Mammary epithelial cell (primary cell): ENCODE data around the gene NXNL2.

Experiments used
- EZH2 ChIP-seq: IDR thresholded peaks from 2 replicates; pipeline ENCODE4 v1.6.1; 2012; ENCODE audit warnings: low read length, inconsistent platforms, borderline replicate concordance
- TF ChIP-seq, protein P1 (sequence below), 2 donors: IDR thresholded peaks in 1 of 2; conservative IDR thresholded peaks in 1 of 2; 2 replicates each; pipeline ENCODE4 v1.5.1; 2011 to 2012; ENCODE audit warnings: inconsistent platforms in 2 of 2, low read length in 2 of 2, mild to moderate bottlenecking in 2 of 2, control low read depth in 1 of 2, low read depth in 1 of 2; ENCODE audit not compliant: insufficient read depth in 1 of 2; ENCODE audit errors: extremely low read depth in 1 of 2

GRCh38 chr9:88536951-88537760 is 2.2 kb downstream of the NXNL2 start:
- TF ChIP-seq, protein P1, sequence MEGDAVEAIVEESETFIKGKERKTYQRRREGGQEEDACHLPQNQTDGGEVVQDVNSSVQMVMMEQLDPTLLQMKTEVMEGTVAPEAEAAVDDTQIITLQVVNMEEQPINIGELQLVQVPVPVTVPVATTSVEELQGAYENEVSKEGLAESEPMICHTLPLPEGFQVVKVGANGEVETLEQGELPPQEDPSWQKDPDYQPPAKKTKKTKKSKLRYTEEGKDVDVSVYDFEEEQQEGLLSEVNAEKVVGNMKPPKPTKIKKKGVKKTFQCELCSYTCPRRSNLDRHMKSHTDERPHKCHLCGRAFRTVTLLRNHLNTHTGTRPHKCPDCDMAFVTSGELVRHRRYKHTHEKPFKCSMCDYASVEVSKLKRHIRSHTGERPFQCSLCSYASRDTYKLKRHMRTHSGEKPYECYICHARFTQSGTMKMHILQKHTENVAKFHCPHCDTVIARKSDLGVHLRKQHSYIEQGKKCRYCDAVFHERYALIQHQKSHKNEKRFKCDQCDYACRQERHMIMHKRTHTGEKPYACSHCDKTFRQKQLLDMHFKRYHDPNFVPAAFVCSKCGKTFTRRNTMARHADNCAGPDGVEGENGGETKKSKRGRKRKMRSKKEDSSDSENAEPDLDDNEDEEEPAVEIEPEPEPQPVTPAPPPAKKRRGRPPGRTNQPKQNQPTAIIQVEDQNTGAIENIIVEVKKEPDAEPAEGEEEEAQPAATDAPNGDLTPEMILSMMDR (conservative IDR thresholded peaks at IDR 0.05 in 1 of 2, IDR thresholded peaks at IDR 0.05 in 1 of 2; ENCODE audit: extremely low read depth in 1 of 2, insufficient read depth in 1 of 2, low read depth in 1 of 2, low read length in 2 of 2), result no peak
- TF ChIP-seq EZH2, result no peak
